GM18502 (cell line): ENCODE measurements around the gene CCNJL.
"Not testable (repeated sequence)": the region's sequence is repeated elsewhere in the genome, so short reads cannot be mapped to it uniquely, and the experiment has no call there.

Experiments used
- ATAC-seq: cut with Tn5 transposase; IDR thresholded peaks from one replicate; pipeline ENCODE4 v1.9.1; 2021; ENCODE audit warnings: mild to moderate bottlenecking; ENCODE audit not compliant: unreplicated experiment, poor library complexity

The CCNJL gene

GRCh38 chr5:160312134-160312959 is at the start of gene CCNJL:
TSS of gene CCNJL (minus strand) at chr5:160312564. CDS start at chr5:160311923, 641 bp downstream.
- ATAC-seq = peak; percentile 56

GRCh38 chr5:160361624-160362228 is 49.4 kb upstream of the CCNJL start:
- ATAC-seq = no peak

- no peak for ATAC-seq
These were observed 47.9 kb upstream of the CCNJL start for GRCh38 chr5:160360310-160360709.

GRCh38 chr5:160359816-160360215 is 47.5 kb upstream of the CCNJL start:
- no peak for ATAC-seq

- ATAC-seq = no peak
These were observed 46.9 kb upstream of the CCNJL start for GRCh38 chr5:160359242-160359641.

GRCh38 chr5:160357861-160358411 is 45.6 kb upstream of the CCNJL start:
- no peak for ATAC-seq

- no peak for ATAC-seq
These were observed 45.0 kb upstream of the CCNJL start for GRCh38 chr5:160357394-160357793.

- no peak for ATAC-seq
These were observed 44.4 kb upstream of the CCNJL start for GRCh38 chr5:160356550-160357347.

GRCh38 chr5:160354666-160355065 is 42.3 kb upstream of the CCNJL start:
- no peak for ATAC-seq

GRCh38 chr5:160353379-160353778 is 41.0 kb upstream of the CCNJL start:
- no peak for ATAC-seq

GRCh38 chr5:160352308-160352707 is 39.9 kb upstream of the CCNJL start:
- ATAC-seq = no peak

- no peak for ATAC-seq
These were observed 37.6 kb upstream of the CCNJL start for GRCh38 chr5:160349935-160350303.

GRCh38 chr5:160349249-160349934 is 37.0 kb upstream of the CCNJL start:
- no peak for ATAC-seq

- no peak for ATAC-seq
These were observed 35.7 kb upstream of the CCNJL start for GRCh38 chr5:160348080-160348479.

GRCh38 chr5:160347448-160347847 is 35.1 kb upstream of the CCNJL start:
- no peak for ATAC-seq

GRCh38 chr5:160342413-160342941 is 30.1 kb upstream of the CCNJL start:
- ATAC-seq = no peak

- ATAC-seq = no peak
These were observed 29.0 kb upstream of the CCNJL start for GRCh38 chr5:160341309-160341870.

GRCh38 chr5:160340513-160340912 is 28.1 kb upstream of the CCNJL start:
- ATAC-seq = not testable (repeated sequence)

- no peak for ATAC-seq
These were observed 27.2 kb upstream of the CCNJL start for GRCh38 chr5:160339406-160340130.
